Stimulated activated CD4-positive, alpha-beta T cell treated with anti-CD3 and anti-CD28 coated beads, Interleukin-2, amount 100 ng/mL, for 4 hours (primary cell): ENCODE results near the gene STPG1.

ENCODE experiments used
- DNase-seq: peaks from one replicate; pipeline ENCODE4 v3.0.0-alpha.2; 2020; ENCODE audit warnings: low read depth

STPG1 gene

GRCh38 chr1:24317956-24318614 lies 95.5 kb downstream of the STPG1 start:
- DNase-seq: no peak

DNA sequence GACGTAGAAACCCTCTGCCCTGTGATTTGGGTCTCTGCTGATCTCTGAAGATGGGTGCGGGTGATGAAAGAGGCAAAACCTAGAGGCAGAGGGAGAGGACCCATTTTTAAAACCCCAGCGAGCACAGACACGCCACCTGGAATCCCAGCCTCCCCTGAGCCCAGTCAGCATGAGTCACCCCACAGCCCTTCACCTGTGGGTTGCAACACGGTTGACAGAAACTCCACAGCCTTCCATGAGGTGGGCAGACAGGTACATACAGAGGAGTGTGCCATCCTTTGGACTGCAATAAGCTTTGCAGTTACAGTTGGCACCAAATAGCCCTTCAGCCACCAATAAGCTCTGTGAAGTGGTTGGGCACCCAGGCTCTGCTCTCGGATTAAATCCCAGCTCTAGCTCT lies 96.5 kb downstream of the STPG1 start:
- no peak for DNase-seq

- no peak for DNase-seq
Measured at GRCh38 chr1:24316645-24317044, 96.9 kb downstream of the STPG1 start.

DNA sequence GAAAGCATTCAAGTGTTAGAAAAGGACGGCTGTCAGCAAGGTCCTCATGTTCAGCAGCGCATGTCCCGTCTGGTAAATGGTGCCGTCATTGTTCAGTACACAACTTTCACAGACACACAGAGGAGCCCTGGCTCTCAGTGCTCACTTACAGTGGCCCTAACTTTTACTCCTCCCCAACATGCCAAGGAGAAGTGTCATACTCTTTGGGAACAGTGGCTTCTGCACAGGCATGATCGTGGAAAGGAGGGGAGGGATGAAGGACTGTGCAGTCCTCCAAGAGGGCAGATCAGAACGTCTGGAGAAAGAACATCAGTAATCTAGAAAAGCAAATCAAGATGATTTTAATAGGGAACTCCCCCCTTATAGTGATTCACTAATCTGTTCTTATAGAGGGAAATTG lies 98.2 kb downstream of the STPG1 start:
- no peak for DNase-seq

DNA sequence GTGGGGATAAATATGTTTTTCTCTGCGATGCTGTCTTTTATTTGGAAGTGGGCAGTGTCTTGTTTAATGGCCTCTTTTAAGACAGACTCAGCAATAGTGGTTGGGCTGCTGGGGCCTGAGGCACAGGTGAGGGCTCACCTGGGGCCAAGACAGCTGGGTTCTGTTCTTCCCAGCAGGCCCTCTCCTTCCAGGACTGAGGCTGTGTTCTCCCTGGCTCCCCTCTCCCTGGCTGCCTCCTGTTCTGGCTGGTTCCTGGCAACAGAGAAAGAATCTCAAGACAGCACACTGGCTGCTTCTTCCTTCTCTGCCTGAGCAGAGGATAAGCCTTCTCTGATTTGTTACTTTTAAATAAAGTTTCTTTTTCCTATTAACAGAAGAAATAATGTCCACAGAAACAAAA lies 101.8 kb downstream of the STPG1 start:
- DNase-seq: no peak

DNA sequence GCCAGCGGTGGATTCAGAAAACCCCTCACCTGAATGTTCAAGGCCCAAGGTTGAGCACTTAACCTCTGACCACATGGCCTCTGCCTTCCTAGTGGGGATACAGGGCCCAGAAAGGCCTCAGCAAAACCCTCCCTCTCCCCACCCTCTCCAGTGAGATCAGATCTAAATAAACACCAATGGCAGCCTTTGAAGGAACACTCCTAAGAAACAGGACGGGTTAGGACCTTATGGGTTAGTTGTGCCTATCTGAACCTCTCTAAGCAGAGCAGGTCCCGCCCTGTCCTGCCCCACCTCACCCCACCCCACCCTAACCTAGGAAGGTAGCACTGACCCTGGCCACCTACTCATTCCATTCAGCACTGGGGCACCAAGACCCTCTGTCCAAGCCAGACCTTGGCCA lies 102.3 kb downstream of the STPG1 start:
- DNase-seq: no peak

GRCh38 chr1:24309762-24310485 lies 103.7 kb downstream of the STPG1 start:
- no peak for DNase-seq

DNA sequence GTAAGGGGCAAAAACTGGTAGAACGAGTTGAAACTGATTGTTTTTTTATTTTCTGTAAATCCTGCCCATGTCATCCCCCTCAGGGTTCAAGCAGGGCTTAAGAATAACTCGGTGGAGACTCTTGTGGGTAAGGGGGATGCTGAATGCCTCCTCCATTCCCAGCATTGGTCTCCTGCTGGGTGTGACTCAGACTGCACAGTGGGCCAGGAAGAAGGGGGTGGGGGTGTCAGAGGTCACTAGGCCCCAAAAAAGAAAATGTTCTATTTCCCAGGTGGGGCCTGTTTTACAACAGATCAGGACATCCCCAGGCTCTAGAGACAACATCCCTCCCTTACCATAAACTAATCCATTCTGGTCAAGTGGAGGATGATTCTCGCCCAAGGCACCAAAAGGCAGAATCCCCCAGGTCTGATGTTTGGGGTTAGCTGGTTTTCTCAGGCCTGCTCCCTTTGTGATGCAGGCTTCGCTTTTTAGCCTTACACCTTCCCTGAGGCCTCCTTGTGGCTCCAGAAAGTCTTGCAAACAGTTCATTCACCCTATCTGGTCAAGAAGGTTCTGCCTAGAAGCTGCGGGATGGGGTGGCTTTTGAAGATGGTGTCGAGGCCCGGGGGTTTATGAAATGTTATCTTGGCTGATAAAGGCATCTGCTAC lies 105.1 kb downstream of the STPG1 start:
- DNase-seq: no peak
